Progenitor cell of endocrine pancreas (in vitro differentiated cells): ENCODE measurements around the gene TTBK2. TPM values are rescaled to one million over a fixed set of nuclear protein-coding genes. Genes with fewer than 3 reads are reported as not detected.

ENCODE experiments used
- DNase-seq: peaks from one replicate; pipeline ENCODE4 v3.0.0; 2021; ENCODE audit warnings: low spot score; ENCODE audit not compliant: unreplicated experiment
- H3K27ac Mint-ChIP-seq: 2 replicates; pipeline ENCODE4 v1.8.0; 2021; ENCODE audit warnings: mild to moderate bottlenecking, moderate library complexity, mixed read lengths
- H3K27me3 Mint-ChIP-seq: 2 replicates; pipeline ENCODE4 v1.8.0; 2021; ENCODE audit warnings: mixed read lengths
- H3K36me3 Mint-ChIP-seq: 2 replicates; pipeline ENCODE4 v1.8.0; 2022; ENCODE audit warnings: mixed read lengths; ENCODE audit not compliant: insufficient read depth
- H3K4me1 Mint-ChIP-seq: 2 replicates; pipeline ENCODE4 v1.8.0; 2021; ENCODE audit warnings: low read depth, mixed read lengths
- H3K4me3 Mint-ChIP-seq: 2 replicates; pipeline ENCODE4 v1.8.0; 2021; ENCODE audit warnings: low read depth, mild to moderate bottlenecking, moderate library complexity, mixed read lengths
- H3K9me3 Mint-ChIP-seq: 2 replicates; pipeline ENCODE4 v1.8.0; 2021; ENCODE audit warnings: low read depth, mixed read lengths
- total RNA-seq: library from RNA; stranded (reverse); gene quantifications from 2 replicates; pipeline ENCODE4 v1.2.1, GENCODE V29; 2021
- TF ChIP-seq, protein P1 (sequence below): fragments of 200-600 bp; sonication (generic); IDR thresholded peaks from one replicate; pipeline ENCODE4 v1.5.0; 2021; ENCODE audit warnings: antibody characterized with exemption, mild to moderate bottlenecking; ENCODE audit not compliant: unreplicated experiment

The TTBK2 gene
- total RNA-seq, 1 donor from 2014 or later, result 19.5 TPM

GRCh38 chr15:42694398-42694797 lies 226.2 kb downstream of the TTBK2 start:
- no peaks in the 10 kb centered on the region for H3K9me3 Mint-ChIP-seq
- TF ChIP-seq, protein P1, sequence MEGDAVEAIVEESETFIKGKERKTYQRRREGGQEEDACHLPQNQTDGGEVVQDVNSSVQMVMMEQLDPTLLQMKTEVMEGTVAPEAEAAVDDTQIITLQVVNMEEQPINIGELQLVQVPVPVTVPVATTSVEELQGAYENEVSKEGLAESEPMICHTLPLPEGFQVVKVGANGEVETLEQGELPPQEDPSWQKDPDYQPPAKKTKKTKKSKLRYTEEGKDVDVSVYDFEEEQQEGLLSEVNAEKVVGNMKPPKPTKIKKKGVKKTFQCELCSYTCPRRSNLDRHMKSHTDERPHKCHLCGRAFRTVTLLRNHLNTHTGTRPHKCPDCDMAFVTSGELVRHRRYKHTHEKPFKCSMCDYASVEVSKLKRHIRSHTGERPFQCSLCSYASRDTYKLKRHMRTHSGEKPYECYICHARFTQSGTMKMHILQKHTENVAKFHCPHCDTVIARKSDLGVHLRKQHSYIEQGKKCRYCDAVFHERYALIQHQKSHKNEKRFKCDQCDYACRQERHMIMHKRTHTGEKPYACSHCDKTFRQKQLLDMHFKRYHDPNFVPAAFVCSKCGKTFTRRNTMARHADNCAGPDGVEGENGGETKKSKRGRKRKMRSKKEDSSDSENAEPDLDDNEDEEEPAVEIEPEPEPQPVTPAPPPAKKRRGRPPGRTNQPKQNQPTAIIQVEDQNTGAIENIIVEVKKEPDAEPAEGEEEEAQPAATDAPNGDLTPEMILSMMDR, result no peak
- no peak overlapping the region for H3K27ac Mint-ChIP-seq
- no peaks in the 10 kb centered on the region for H3K4me1 Mint-ChIP-seq
- no peaks in the 10 kb centered on the region for H3K36me3 Mint-ChIP-seq
- H3K4me3 Mint-ChIP-seq, result no peak overlapping the region
- DNase-seq, result no peak
- H3K27me3 Mint-ChIP-seq, result no peaks in the 10 kb centered on the region

- H3K36me3 Mint-ChIP-seq, result no peaks in the 10 kb centered on the region
- H3K4me1 Mint-ChIP-seq, result no peaks in the 10 kb centered on the region
- DNase-seq, result no peak
- H3K27ac Mint-ChIP-seq, result no peak overlapping the region
- no peak overlapping the region for H3K4me3 Mint-ChIP-seq
- no peaks in the 10 kb centered on the region for H3K9me3 Mint-ChIP-seq
- H3K27me3 Mint-ChIP-seq, result no peaks in the 10 kb centered on the region
- TF ChIP-seq, protein P1, result no peak
Observed at GRCh38 chr15:42693942-42694341, 226.6 kb downstream of the TTBK2 start.

DNA sequence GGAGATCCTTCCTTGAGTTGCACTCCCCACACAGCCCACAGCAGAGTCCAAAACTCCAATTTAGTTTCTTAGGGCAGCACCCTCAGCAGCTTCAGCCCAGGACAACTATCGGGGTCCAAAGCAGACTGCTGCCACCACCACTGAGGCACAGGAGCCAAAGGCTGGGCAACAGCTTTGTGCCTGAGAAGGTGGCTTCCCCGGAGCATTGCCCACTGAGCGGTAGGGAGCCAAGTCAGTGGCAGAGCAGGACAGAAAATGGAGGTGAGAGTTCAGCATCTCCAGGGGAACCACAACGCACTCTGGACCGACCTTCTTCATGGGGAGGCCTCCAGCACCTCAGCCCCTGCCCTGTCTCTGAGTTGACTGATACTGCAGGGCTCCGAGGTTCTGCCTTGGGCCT lies 227.1 kb downstream of the TTBK2 start:
- TF ChIP-seq, protein P1, result no peak
- Mint-ChIP-seq H3K4me3 (no peak overlapping the region), H3K4me1 (no peaks in the 10 kb centered on the region), H3K27me3 (no peaks in the 10 kb centered on the region), H3K27ac (no peak overlapping the region), H3K36me3 (no peaks in the 10 kb centered on the region), H3K9me3 (no peaks in the 10 kb centered on the region)
- no peak for DNase-seq

DNA sequence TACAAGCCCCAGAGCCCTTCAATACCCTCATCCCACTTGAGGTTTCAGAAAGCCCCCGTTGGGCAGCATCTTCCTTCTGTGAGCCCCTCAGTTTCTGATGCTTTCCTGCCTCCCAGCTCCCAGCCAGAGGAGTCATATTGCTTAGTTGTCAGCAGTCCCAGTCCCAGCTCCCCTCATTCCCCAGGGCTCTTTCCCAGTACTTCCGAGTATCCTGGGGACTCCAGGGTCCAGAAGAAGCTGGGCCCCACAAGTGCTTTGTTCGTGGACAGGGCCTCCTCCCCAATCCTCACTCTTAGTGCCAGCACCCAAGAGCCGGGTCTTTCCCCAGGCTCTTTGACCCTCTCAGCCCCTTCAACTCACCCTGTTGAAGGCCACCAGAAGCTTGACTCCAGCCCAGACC lies 227.6 kb downstream of the TTBK2 start:
- no peaks in the 10 kb centered on the region for H3K4me1 Mint-ChIP-seq
- no peak overlapping the region for H3K4me3 Mint-ChIP-seq
- DNase-seq, result no peak

GRCh38 chr15:42692536-42692935 lies 228.0 kb downstream of the TTBK2 start:
- TF ChIP-seq, protein P1, result no peak
- Mint-ChIP-seq H3K4me1 (no peaks in the 10 kb centered on the region), H3K27ac (no peak overlapping the region), H3K36me3 (no peaks in the 10 kb centered on the region), H3K9me3 (no peaks in the 10 kb centered on the region), H3K27me3 (no peaks in the 10 kb centered on the region), H3K4me3 (no peak overlapping the region)
- DNase-seq, result no peak

More for the DNA sequence above, 227.6 kb downstream of the TTBK2 start:
- Mint-ChIP-seq H3K27me3 (no peaks in the 10 kb centered on the region), H3K27ac (peak overlapping the region; percentile 29), H3K36me3 (no peaks in the 10 kb centered on the region), H3K9me3 (no peaks in the 10 kb centered on the region)
- TF ChIP-seq, protein P1, result no peak
